Keratinocyte (primary cell): ENCODE results near the gene CNPY1.

Experiments
- CTCF ChIP-seq, 3 experiments: IDR thresholded peaks in 1 of 3; conservative IDR thresholded peaks in 1 of 3; optimal IDR thresholded peaks in 1 of 3; 2 replicates in 2 of 3; 3 replicates in 1 of 3; pipeline versions ENCODE3 to v1.5.1; 2011; ENCODE audit warnings: low read length in 3 of 3, mild to moderate bottlenecking in 3 of 3, moderate library complexity in 2 of 3, control low read depth in 1 of 3, inconsistent platforms in 1 of 3; ENCODE audit not compliant: insufficient read depth in 2 of 3; ENCODE audit errors: extremely low read depth in 1 of 3
- EZH2 ChIP-seq: IDR thresholded peaks from one replicate; pipeline ENCODE4 v1.6.1; 2012; ENCODE audit warnings: inconsistent platforms, mild to moderate bottlenecking, low read length, moderate library complexity

DNA sequence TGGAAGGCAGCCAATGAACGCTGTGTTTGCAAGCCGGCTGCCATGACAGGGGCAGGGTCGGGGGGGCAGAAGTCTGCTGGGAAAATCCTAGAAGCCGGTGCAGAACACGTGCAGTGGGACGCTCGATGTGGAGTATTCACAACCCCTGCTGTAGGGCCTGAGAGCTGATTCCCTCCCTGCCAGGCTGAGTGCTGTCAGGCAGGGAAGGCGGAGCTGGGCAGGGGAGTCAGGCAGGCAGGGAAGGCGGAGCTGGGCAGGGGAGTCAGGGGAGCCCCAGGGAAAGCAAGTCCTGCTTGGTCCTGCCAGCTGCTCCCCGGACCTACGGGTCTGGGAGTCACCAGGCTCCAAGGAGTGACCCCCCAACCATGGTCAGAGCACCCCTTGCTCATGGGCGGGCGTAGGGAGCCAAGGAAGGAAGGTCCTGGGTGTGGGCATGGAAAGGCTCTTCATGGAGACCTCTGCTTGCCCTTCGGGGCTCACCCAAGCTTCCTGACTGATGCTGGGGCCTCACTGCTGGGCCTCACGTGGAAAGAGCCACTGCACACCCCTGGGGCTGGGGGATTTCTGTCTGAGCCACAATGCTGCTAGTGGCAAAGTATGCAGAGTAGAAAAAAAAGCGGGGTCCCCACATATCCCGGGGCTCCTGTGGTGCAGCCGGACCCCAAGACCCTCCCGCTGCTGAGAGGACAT lies 4.2 kb downstream of the CNPY1 start:
- TF ChIP-seq EZH2 (no peak), CTCF (optimal IDR thresholded peaks at IDR 0.05 in 1 of 3, IDR thresholded peaks at IDR 0.05 in 1 of 3, conservative IDR thresholded peaks at IDR 0.05 in 1 of 3; ENCODE audit: extremely low read depth in 1 of 3, insufficient read depth in 2 of 3, low read length in 3 of 3) (no peak)
